B cell (primary cell): ENCODE measurements around the gene INAFM2.

ENCODE experiments used
- CTCF ChIP-seq: fragments of 200-600 bp; IDR thresholded peaks from one replicate; pipeline ENCODE4 v1.8.0; 2022; ENCODE audit warnings: antibody characterized with exemption, mild to moderate bottlenecking
- EZH2 ChIP-seq: IDR thresholded peaks from 2 replicates; pipeline ENCODE4 v1.6.1; 2012; ENCODE audit warnings: borderline replicate concordance, low read depth, mild to moderate bottlenecking, moderate library complexity, low read length; ENCODE audit not compliant: insufficient read depth, poor library complexity, severe bottlenecking

- TF ChIP-seq EZH2 (no peak), CTCF (no peak)
Observed at GRCh38 chr15:40275523-40275922, 48.0 kb upstream of the INAFM2 start.
